Coronary artery (tissue), 2 donors: ENCODE results near the gene RPS6KA2.

Experiments used
- DNase-seq: peaks from one replicate; pipeline ENCODE4 v3.0.0-alpha.2; 2017; ENCODE audit warnings: low spot score
- H3K27ac ChIP-seq, 2 donors: fragments of 200-600 bp; sonication (generic); one replicate each; pipeline ENCODE4 v1.5.1; 2016 to 2019
- H3K4me3 ChIP-seq: fragments of 200-600 bp; sonication (generic); 2 replicates; pipeline ENCODE4 v1.5.1; 2016; ENCODE audit warnings: mild to moderate bottlenecking, moderate library complexity
- TF ChIP-seq, protein P1 (sequence below): fragments of 200-600 bp; sonication (generic); IDR thresholded peaks from one replicate; pipeline ENCODE4 v1.5.1; 2019; ENCODE audit warnings: antibody characterized with exemption

Gene RPS6KA2

DNA sequence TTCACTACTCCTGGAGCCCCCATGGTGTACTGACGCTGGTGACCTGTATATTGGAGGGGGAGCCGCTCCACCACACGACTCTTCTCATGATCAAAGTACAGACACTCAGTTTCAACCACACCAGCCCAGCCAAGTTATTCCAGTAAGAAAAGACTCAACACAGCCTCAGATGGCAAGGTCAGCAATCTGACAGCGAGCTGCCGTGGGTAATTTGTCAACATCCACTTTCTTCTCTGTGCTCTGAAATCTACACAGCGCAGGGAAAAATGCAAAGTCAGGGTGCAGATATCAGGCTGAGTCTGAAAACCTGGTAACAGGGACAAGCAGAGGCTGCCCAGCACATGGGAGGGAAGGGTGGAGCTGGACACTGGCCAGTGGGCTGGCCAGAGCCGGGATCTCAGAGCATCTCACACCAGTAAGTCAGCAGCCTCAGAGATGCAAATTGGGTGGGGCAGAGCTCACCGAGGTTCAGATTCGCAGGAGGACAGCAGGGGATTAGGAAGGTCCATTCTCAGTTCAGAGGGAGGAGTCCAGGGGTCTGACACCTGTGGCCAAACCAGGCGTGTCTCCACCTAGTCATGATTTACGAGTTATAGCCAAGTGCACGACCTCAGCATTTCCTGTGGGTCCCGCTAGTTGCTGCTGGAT, 44.5 kb upstream of the RPS6KA2 start:
- Histone ChIP-seq H3K27ac (no peak overlapping the region), H3K4me3 (no peak overlapping the region)
- TF ChIP-seq, protein P1, sequence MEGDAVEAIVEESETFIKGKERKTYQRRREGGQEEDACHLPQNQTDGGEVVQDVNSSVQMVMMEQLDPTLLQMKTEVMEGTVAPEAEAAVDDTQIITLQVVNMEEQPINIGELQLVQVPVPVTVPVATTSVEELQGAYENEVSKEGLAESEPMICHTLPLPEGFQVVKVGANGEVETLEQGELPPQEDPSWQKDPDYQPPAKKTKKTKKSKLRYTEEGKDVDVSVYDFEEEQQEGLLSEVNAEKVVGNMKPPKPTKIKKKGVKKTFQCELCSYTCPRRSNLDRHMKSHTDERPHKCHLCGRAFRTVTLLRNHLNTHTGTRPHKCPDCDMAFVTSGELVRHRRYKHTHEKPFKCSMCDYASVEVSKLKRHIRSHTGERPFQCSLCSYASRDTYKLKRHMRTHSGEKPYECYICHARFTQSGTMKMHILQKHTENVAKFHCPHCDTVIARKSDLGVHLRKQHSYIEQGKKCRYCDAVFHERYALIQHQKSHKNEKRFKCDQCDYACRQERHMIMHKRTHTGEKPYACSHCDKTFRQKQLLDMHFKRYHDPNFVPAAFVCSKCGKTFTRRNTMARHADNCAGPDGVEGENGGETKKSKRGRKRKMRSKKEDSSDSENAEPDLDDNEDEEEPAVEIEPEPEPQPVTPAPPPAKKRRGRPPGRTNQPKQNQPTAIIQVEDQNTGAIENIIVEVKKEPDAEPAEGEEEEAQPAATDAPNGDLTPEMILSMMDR = no peak
- DNase-seq = no peak

DNA sequence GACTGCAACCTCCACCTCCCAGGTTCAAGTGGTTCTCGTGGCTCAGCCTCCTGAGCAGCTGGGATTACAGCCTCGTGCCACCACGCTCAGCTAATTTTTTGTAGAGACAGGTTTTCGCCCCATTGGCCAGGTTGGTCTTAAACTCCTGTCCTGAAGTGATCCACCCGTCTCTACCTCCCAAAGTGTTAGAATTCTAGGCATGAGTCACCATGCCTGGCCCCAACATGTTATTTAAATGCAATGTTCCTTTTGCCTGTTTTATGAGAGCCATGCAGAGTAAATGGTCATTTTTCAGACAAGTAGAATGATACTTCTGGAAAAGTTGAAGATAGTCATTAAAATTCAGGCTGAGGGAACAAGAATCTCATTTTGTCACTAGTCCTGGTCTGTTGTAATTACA, 43.8 kb upstream of the RPS6KA2 start:
- no peak for DNase-seq
- Histone ChIP-seq H3K27ac (no peak overlapping the region), H3K4me3 (no peak overlapping the region)
- TF ChIP-seq, protein P1 = no peak

DNA sequence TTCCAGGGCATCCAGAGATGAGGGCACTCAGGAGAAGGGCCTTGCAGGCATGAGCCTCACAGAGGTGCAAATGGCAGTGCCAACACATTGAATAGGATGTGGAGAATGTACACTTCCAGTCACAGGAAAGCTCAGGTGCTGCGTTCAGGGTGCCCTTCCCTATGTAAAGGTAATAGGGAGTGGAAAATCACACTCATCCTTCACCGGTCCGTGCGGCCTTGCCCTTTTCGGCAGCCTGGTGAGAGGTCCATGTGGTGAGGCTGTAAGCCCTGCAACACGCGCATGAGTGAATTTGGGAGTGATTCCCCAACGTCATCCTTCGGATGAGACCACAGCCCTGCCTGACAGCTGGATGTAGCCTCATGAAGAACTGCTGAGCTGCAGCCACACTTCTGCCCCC, 43.0 kb upstream of the RPS6KA2 start:
- DNase-seq = no peak
- Histone ChIP-seq H3K4me3 (no peak overlapping the region), H3K27ac (no peak overlapping the region)
- TF ChIP-seq, protein P1 = no peak

DNA sequence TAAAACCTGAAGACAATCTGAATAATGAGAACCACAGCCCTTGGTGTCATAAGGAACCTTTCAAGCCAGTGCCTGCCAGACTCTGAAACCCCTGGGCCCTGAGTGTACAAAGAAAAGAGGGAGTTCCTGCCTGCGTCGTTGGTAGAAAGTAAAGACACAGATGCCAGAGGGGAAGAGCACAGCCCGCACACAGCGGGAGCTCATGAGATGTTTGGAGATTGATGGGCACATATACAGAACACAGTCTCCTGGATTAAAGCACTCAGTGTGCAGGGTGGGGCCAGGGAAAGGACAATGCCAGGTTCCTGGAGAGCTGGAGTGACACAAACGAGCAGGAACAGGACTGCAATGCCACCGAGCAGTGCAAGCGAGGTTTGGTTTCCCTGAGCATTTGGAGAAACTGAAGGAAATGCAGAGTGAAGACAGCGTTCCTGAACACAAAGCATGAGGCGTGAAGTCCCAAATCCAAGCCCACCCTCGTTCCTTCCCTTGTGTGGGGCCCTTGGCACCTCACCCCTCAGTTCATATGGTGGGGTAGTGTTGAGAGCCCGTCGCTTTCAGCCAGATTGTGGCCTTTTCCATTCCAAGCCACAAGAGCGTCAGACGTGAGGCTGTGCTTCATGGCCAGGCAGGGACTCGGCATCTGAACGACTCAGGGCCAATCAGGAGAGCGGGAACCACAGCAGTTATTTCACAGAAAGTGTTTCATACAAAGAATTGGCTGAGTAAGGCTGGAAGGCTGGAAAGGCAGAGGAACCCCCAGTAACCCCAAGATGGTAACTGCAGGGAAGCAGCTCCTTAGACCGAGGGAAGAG, 41.0 kb upstream of the RPS6KA2 start:
- H3K27ac ChIP-seq = no peak overlapping the region
- TF ChIP-seq, protein P1 = no peak
- no peak overlapping the region for H3K4me3 ChIP-seq
- DNase-seq = no peak

DNA sequence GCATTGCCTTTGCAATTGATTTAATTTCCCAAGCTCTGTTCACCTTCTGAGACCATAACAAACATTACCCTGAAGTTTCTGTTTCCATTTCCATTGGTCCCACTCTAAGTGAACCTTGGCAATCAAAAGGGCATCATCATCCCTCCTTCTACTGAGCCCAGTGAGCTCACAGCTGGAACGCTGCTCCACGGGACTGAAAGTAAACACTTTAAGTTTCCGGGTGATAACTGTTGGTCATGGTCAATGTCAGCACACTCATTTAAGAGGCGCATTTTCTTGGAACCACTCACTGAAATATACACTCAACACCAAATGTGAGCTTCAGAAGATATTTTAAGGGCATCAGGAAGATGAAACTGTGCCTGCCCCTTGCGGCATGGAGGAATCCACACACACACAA, 37.1 kb upstream of the RPS6KA2 start:
- no peak overlapping the region for H3K27ac ChIP-seq
- TF ChIP-seq, protein P1 = no peak
- H3K4me3 ChIP-seq = no peak overlapping the region
- no peak for DNase-seq

DNA sequence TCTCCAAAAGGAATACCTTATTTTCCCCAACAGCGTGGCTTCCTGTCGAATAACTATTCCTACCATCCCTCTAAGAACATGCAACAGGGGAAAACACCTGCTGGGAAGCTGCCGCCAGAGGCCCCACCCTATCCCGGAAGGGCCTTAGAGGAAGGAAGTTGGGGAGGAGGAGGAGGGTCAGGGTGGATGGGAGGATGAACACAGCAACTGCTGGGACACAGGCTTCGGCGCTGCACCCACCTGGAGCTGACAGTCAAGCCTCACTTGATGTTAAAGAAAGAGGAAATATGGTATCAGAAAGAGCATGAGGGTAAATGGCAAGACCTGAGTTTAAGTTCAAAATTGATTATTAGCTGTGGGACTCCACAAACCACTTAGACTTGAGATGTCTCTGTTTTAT, 36.5 kb upstream of the RPS6KA2 start:
- Histone ChIP-seq H3K4me3 (no peak overlapping the region), H3K27ac (no peak overlapping the region)
- TF ChIP-seq, protein P1 = no peak
- DNase-seq = no peak

DNA sequence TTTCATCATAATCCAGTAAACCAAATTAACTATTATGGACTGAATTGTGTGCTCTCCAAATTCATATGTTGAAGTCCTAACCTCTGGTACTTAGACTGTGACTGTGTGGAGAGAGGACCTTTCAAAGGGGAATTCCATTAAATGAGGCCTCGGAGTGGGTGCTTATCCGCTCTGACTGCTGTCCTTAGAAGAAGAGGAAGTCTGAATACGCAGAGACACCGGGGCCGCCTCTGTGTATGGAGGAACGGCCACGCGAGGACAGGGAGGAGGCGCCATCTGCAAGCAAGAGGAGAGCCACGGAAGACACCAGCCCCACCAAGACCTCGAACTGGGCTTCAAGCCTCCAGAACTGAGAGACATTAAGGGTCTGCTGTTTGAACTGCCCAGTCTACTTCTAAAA, 35.6 kb upstream of the RPS6KA2 start:
- Histone ChIP-seq H3K4me3 (no peak overlapping the region), H3K27ac (no peak overlapping the region)
- no peak for DNase-seq
- TF ChIP-seq, protein P1 = no peak
